Neural progenitor cell (in vitro differentiated cells): Measurements from ENCODE around the gene SCG3.

Source experiments
- CTCF ChIP-seq: fragments of 200-600 bp; sonication (generic); IDR thresholded peaks from 2 replicates; pipeline ENCODE4 v1.5.1; 2017; ENCODE audit warnings: antibody characterized with exemption, mild to moderate bottlenecking
- EZH2 ChIP-seq: fragments of 200-600 bp; sonication (generic); IDR thresholded peaks from 2 replicates; pipeline ENCODE4 v1.6.1; 2017; ENCODE audit warnings: antibody characterized with exemption, mild to moderate bottlenecking, moderate library complexity

GRCh38 chr15:51658664-51659063 is 22.6 kb upstream of the SCG3 start:
- TF ChIP-seq EZH2 = no peak
- no peak for TF ChIP-seq CTCF
